Spleen (tissue), 7 donors: Measurements from ENCODE around the gene MTA1.

Experiments used
- POLR2AphosphoS5 ChIP-seq, 3 donors: sonication (generic); formaldehyde crosslinking; IDR thresholded peaks; one replicate each; pipeline ENCODE4 v1.5.1; 2017; ENCODE audit warnings: antibody characterized with exemption in 3 of 3
- TF ChIP-seq, protein P1 (sequence below), 11 experiments: fragments of 200-600 bp in 7 of 11; fragments of 450-650 bp in 4 of 11; sonication (generic) in 4 of 11; IDR thresholded peaks in 8 of 11; conservative IDR thresholded peaks in 3 of 11; 1 replicate in 7 of 11; 2 replicates in 4 of 11; pipeline versions ENCODE4 v1.4.0 to v1.8.0; 2016 to 2021; ENCODE audit warnings: antibody characterized with exemption in 11 of 11, inconsistent platforms in 4 of 11, mild to moderate bottlenecking in 1 of 11
- donor health status: DM: no; HTN: no; CAD: no; lungs with moderate emphysema.
- donor health status: DM: no; HTN: no; CAD: no.
- donor health status: DM: no; HTN: no; CAD: no.

DNA sequence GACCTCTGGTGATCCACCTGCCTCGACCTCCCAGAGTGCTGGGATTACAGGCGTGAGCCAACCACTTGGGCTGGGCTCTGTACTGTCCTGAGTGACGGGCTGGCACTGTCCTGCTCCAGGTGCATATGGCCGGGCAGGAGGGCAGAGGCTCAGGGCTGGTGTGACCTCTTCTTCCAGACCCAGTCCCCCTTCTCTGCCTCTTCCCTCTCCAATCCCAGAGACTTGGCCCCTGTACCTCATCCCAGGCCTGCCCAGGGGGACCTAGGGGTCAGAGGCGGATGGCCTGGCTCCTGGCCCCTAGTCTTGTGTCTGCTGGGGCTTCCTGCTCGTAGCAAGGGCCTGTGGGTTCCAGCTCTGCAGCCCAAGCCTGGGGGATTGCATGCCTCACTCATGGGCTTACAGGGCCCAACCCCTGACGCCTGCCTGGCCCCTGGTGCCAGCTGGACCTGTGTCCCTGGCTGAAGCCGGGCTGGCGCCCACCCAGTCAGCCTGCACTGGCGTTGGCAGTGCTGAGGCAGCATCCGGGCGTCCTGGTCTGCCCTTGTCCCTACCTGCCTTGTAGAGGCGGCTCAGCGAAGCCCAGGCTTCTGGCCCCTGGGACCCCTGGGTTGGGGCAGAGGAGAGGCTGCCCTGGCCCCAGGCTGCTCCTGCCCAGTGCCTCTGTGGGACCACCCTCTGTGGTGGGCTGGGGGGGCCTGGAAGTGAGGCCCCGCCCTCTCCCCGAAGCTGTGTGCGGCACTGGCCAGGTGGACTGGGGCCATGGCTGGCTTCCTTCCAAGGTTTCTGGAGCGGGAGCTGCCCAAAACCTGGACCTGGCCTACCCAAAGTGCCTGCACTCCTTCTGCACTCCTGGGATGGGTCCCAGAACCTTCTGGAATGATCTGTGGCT, 75.7 kb downstream of the MTA1 start:
- TF ChIP-seq, protein P1, sequence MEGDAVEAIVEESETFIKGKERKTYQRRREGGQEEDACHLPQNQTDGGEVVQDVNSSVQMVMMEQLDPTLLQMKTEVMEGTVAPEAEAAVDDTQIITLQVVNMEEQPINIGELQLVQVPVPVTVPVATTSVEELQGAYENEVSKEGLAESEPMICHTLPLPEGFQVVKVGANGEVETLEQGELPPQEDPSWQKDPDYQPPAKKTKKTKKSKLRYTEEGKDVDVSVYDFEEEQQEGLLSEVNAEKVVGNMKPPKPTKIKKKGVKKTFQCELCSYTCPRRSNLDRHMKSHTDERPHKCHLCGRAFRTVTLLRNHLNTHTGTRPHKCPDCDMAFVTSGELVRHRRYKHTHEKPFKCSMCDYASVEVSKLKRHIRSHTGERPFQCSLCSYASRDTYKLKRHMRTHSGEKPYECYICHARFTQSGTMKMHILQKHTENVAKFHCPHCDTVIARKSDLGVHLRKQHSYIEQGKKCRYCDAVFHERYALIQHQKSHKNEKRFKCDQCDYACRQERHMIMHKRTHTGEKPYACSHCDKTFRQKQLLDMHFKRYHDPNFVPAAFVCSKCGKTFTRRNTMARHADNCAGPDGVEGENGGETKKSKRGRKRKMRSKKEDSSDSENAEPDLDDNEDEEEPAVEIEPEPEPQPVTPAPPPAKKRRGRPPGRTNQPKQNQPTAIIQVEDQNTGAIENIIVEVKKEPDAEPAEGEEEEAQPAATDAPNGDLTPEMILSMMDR (IDR thresholded peaks at IDR 0.05 in 8 of 11, conservative IDR thresholded peaks at IDR 0.05 in 3 of 11): no peak
- no peak for TF ChIP-seq POLR2AphosphoS5 (IDR thresholded peaks at IDR 0.05)
